GM18526 (cell line): ENCODE results near the gene UFSP1.

Experiments used
- POLR2A ChIP-seq: IDR thresholded peaks from 3 replicates; pipeline ENCODE4 v1.6.1; 2011; ENCODE audit not compliant: insufficient read length; ENCODE audit errors: extremely low read depth

Gene UFSP1

GRCh38 chr7:100847360-100847759 lies 42.2 kb downstream of the UFSP1 start:
- no peak for TF ChIP-seq POLR2A

- TF ChIP-seq POLR2A, result no peak
These were observed 48.9 kb downstream of the UFSP1 start for GRCh38 chr7:100840470-100841100.

DNA sequence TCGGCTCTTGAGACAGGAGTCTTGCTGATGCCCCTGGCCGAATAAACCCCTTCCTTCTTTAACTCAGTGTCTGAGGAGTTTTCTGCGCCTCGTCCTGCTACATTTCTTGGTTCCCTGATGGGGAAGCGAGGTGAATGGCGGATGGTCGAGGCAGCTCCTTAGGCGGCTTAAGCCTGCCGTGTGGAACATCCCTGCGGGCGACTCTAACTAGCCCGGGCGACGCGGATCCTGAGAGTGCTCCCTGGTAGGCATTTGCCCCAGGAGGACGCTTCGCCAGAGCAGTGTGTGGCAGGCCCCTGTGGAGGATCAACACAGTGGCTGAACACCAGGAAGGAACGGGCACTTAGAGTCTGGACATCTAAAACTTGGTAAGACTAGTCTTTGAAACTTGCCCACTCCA lies 50.2 kb downstream of the UFSP1 start:
- TF ChIP-seq POLR2A, result no peak
